Mammary epithelial cell (primary cell): Measurements from ENCODE around the gene CDH4.

Experiments used
- EZH2 ChIP-seq: IDR thresholded peaks from 2 replicates; pipeline ENCODE4 v1.6.1; 2012; ENCODE audit warnings: low read length, inconsistent platforms, borderline replicate concordance
- TF ChIP-seq, protein P1 (sequence below), 2 donors: IDR thresholded peaks in 1 of 2; conservative IDR thresholded peaks in 1 of 2; 2 replicates each; pipeline ENCODE4 v1.5.1; 2011 to 2012; ENCODE audit warnings: inconsistent platforms in 2 of 2, low read length in 2 of 2, mild to moderate bottlenecking in 2 of 2, control low read depth in 1 of 2, low read depth in 1 of 2; ENCODE audit not compliant: insufficient read depth in 1 of 2; ENCODE audit errors: extremely low read depth in 1 of 2

- TF ChIP-seq, protein P1, sequence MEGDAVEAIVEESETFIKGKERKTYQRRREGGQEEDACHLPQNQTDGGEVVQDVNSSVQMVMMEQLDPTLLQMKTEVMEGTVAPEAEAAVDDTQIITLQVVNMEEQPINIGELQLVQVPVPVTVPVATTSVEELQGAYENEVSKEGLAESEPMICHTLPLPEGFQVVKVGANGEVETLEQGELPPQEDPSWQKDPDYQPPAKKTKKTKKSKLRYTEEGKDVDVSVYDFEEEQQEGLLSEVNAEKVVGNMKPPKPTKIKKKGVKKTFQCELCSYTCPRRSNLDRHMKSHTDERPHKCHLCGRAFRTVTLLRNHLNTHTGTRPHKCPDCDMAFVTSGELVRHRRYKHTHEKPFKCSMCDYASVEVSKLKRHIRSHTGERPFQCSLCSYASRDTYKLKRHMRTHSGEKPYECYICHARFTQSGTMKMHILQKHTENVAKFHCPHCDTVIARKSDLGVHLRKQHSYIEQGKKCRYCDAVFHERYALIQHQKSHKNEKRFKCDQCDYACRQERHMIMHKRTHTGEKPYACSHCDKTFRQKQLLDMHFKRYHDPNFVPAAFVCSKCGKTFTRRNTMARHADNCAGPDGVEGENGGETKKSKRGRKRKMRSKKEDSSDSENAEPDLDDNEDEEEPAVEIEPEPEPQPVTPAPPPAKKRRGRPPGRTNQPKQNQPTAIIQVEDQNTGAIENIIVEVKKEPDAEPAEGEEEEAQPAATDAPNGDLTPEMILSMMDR (conservative IDR thresholded peaks at IDR 0.05 in 1 of 2, IDR thresholded peaks at IDR 0.05 in 1 of 2; ENCODE audit: extremely low read depth in 1 of 2, insufficient read depth in 1 of 2, low read depth in 1 of 2, low read length in 2 of 2) = no peak
- no peak for TF ChIP-seq EZH2
These were observed 684.7 kb downstream of the CDH4 start for GRCh38 chr20:61936701-61937131.
